Esophagus (tissue), 2 donors: ENCODE data around the gene MYOCD. TPM values are rescaled to one million over a fixed set of nuclear protein-coding genes. Genes with fewer than 3 reads are reported as not detected.

Experiments
- H3K27ac ChIP-seq, 2 donors: one replicate each; pipeline ENCODE4 v1.5.1; 2013; ENCODE audit warnings: low read depth in 2 of 2, mild to moderate bottlenecking in 2 of 2, inconsistent platforms in 1 of 2, low read length in 1 of 2, moderate library complexity in 1 of 2
- H3K27me3 ChIP-seq, 2 donors: one replicate each; pipeline ENCODE4 v1.6.1; 2013; ENCODE audit warnings: low read length in 2 of 2, control low read depth in 1 of 2, mild to moderate bottlenecking in 1 of 2; ENCODE audit not compliant: insufficient read depth in 2 of 2, control insufficient read depth in 1 of 2
- H3K36me3 ChIP-seq, 2 donors: one replicate each; pipeline ENCODE4 v1.6.1; 2013; ENCODE audit warnings: low read length in 1 of 2; ENCODE audit not compliant: control insufficient read depth in 2 of 2, insufficient read depth in 2 of 2
- H3K4me1 ChIP-seq, 2 donors: one replicate each; pipeline ENCODE4 v1.6.1; 2013; ENCODE audit warnings: low read length in 1 of 2; ENCODE audit not compliant: control insufficient read depth in 2 of 2, insufficient read depth in 2 of 2
- H3K4me3 ChIP-seq, 2 donors: one replicate each; pipeline ENCODE4 v1.5.1; 2013; ENCODE audit warnings: low read length in 2 of 2, mild to moderate bottlenecking in 2 of 2, low read depth in 1 of 2, moderate library complexity in 1 of 2
- H3K9me3 ChIP-seq, 2 donors: one replicate each; pipeline ENCODE4 v1.6.1; 2013; ENCODE audit warnings: mild to moderate bottlenecking in 2 of 2, low read depth in 1 of 2, low read length in 1 of 2, moderate library complexity in 1 of 2; ENCODE audit not compliant: control insufficient read depth in 2 of 2, insufficient read depth in 1 of 2
- WGBS, 2 donors: extraction: QIAGEN DNeasy Blood & Tissue Kit; methylation state at CpG; one replicate each; pipeline ENCODE4 v1.1.7; 2013; 5-methylcytosine and 5-hydroxymethylcytosine counted together
- polyA plus RNA-seq, 2 donors: library from polyadenylated mRNA; stranded (reverse); fragments of 200-250 nt; gene quantifications; one replicate each; pipeline ENCODE4 v1.2.3, GENCODE V29; 2013
- donor health status: healthy with polysubstance abuse.
- donor health status: Bipolar disorder and iron deficiency.

The MYOCD gene, protein sequence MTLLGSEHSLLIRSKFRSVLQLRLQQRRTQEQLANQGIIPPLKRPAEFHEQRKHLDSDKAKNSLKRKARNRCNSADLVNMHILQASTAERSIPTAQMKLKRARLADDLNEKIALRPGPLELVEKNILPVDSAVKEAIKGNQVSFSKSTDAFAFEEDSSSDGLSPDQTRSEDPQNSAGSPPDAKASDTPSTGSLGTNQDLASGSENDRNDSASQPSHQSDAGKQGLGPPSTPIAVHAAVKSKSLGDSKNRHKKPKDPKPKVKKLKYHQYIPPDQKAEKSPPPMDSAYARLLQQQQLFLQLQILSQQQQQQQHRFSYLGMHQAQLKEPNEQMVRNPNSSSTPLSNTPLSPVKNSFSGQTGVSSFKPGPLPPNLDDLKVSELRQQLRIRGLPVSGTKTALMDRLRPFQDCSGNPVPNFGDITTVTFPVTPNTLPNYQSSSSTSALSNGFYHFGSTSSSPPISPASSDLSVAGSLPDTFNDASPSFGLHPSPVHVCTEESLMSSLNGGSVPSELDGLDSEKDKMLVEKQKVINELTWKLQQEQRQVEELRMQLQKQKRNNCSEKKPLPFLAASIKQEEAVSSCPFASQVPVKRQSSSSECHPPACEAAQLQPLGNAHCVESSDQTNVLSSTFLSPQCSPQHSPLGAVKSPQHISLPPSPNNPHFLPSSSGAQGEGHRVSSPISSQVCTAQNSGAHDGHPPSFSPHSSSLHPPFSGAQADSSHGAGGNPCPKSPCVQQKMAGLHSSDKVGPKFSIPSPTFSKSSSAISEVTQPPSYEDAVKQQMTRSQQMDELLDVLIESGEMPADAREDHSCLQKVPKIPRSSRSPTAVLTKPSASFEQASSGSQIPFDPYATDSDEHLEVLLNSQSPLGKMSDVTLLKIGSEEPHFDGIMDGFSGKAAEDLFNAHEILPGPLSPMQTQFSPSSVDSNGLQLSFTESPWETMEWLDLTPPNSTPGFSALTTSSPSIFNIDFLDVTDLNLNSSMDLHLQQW
- 1 to 10 TPM; 1.2 to 2.3 TPM for polyA plus RNA-seq

- H3K36me3 ChIP-seq: no peaks in the 10 kb centered on the region
- H3K9me3 ChIP-seq: no peaks in the 10 kb centered on the region
- no peaks in the 10 kb centered on the region for H3K4me1 ChIP-seq
- peak within 1 kb of the TSS; percentile 64 to 69 for H3K27ac ChIP-seq
- peak within 1 kb of the TSS; percentile 31 to 47 for H3K4me3 ChIP-seq
- WGBS, 2 donors: 2 to 3% methylated on average over 69 to 78 of the region's 78 CpGs
- no peaks in the 10 kb centered on the region for H3K27me3 ChIP-seq
Measured at GRCh38 chr17:12665263-12666210, at the start of gene MYOCD. Gene MYOCD, plus strand, starts transcription at chr17:12665890. Its CDS starts 299 bp downstream, at chr17:12666189.

DNA sequence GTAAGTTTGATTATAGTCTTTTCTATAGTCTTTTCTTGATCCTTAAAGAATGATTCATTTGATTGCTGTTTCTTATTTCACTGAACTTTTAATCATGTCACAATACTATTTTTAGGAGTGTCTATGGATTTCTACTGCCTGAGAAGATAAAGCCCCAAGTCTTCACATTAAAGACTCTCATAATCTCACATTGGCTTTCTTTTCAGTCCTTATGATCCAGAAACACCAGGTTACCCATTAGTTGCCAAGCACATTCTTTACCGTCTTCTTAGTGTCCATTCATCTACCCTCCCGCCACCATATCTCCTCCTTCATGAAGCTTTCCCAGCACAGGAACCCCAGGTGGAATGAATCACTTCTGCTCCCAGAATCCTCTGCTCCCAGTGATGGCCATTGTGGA, 49.5 kb upstream of the MYOCD start:
- Histone ChIP-seq H3K9me3 (no peaks in the 10 kb centered on the region), H3K27me3 (no peaks in the 10 kb centered on the region), H3K27ac (no peak overlapping the region), H3K4me3 (no peak overlapping the region), H3K4me1 (no peaks in the 10 kb centered on the region), H3K36me3 (no peaks in the 10 kb centered on the region)
- WGBS, 2 donors: 88 to 94% methylated on average over 2 of the region's 2 CpGs

- 83 to 85% methylated on average over 2 of the region's 2 CpGs for WGBS, 2 donors
- H3K27me3 ChIP-seq: no peaks in the 10 kb centered on the region
- no peaks in the 10 kb centered on the region for H3K36me3 ChIP-seq
- no peak overlapping the region for H3K27ac ChIP-seq
- no peaks in the 10 kb centered on the region for H3K4me1 ChIP-seq
- H3K9me3 ChIP-seq: no peaks in the 10 kb centered on the region
- H3K4me3 ChIP-seq: no peak overlapping the region
Measured at GRCh38 chr17:12618557-12618956, 47.1 kb upstream of the MYOCD start.

GRCh38 chr17:12619459-12620199, 46.1 kb upstream of the MYOCD start:
- H3K27ac ChIP-seq: no peak overlapping the region
- WGBS, 2 donors: 55 to 61% methylated on average over 7 of the region's 7 CpGs
- H3K9me3 ChIP-seq: no peaks in the 10 kb centered on the region
- H3K4me3 ChIP-seq: no peak overlapping the region
- no peaks in the 10 kb centered on the region for H3K4me1 ChIP-seq
- H3K27me3 ChIP-seq: no peaks in the 10 kb centered on the region
- no peaks in the 10 kb centered on the region for H3K36me3 ChIP-seq

DNA sequence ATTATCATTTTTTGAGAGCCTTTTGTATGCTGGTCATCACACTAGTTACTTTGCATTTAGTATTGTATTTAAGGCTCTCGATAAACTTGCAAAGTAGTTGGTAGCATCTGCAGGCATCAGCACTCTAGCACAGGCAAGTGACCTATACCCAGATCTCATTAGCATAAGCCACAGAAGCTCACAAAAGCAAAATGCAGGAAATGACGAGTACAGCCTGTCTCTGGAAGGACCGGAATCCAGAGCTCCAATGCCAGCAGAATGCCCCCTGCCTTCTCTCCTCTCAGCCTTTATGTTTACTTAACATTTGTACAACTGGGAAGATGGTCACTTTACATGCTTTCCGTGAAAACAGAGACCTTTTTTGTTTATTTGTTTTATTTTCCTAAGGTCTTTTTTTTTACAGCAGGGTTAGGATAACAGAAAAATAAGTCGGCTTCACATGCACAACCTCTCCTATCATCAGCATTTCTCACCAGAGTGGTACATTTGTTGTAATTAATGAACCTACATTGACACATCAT, 45.4 kb upstream of the MYOCD start:
- Histone ChIP-seq H3K4me3 (no peak overlapping the region), H3K4me1 (no peaks in the 10 kb centered on the region), H3K36me3 (no peaks in the 10 kb centered on the region), H3K9me3 (peaks cover 0 to under 1% of the 10 kb centered on the region in 2 donors), H3K27me3 (no peaks in the 10 kb centered on the region), H3K27ac (no peak overlapping the region)
- 52 to 60% methylated on average over 5 of the region's 5 CpGs for WGBS, 2 donors

GRCh38 chr17:12622726-12623125, 43.0 kb upstream of the MYOCD start:
- Histone ChIP-seq H3K4me1 (no peaks in the 10 kb centered on the region), H3K4me3 (no peak overlapping the region), H3K27ac (no peak overlapping the region), H3K9me3 (peaks cover 0 to 2% of the 10 kb centered on the region in 2 donors), H3K27me3 (no peaks in the 10 kb centered on the region), H3K36me3 (no peaks in the 10 kb centered on the region)
- 65 to 66% methylated on average over 11 of the region's 11 CpGs for WGBS, 2 donors

DNA sequence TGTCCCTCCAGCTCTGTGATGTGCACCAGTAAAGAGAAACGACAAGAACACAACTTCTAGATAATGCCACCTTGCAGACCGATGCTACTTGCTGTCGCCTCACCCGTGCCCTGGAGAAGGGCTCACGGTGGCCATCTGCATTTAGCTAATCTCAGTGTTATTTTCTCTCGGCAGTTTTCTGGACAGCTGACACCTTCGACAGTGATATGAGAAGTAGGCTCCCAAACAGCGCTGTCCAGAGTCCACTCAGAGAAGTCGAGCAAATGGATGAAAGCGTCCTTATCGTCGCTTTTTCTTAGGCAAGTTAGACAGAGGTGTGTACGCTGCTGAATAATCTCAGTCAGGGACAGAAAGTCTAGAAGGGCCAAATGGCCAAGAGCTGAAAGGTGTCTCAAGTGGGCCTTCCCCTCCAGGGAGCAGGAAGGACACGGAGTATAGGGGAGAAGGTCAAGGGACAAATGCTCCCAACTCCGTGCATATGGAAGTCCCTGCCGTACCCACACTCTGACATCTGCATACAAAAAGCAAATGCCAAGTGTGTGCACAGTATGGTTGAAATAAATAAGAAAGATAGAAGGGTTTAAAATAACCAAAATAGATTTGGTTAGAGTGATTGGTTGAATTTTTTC, 42.4 kb upstream of the MYOCD start:
- Histone ChIP-seq H3K9me3 (peaks cover 0 to 2% of the 10 kb centered on the region in 2 donors), H3K36me3 (no peaks in the 10 kb centered on the region)
- WGBS, 2 donors: 81 to 82% methylated on average over 16 of the region's 16 CpGs

DNA sequence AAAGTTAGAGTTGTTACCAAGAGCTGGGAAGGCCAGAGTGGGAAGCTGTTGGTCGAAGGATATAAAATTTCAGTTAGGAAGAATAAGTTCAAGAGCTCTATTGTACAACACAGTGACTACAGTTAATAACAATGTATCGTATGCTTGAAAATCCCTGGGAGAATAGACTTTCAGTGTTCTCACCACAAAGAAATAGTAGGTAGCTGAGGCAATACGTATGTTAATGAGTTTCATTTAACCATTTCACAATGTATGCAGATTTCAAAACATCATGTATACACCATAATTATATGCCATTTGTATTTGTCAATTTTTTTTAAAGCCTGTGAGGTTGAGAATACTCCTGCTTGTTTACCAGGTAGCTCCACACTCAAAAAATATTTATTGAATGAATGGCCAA, 41.5 kb upstream of the MYOCD start:
- peaks cover 0 to 2% of the 10 kb centered on the region in 2 donors for H3K9me3 ChIP-seq
- no peaks in the 10 kb centered on the region for H3K27me3 ChIP-seq
- H3K36me3 ChIP-seq: no peaks in the 10 kb centered on the region
- 80 to 82% methylated on average over 3 of the region's 3 CpGs for WGBS, 2 donors
- H3K27ac ChIP-seq: no peak overlapping the region
- H3K4me3 ChIP-seq: no peak overlapping the region
- H3K4me1 ChIP-seq: no peaks in the 10 kb centered on the region

More for the DNA sequence above, 42.4 kb upstream of the MYOCD start:
- Histone ChIP-seq H3K4me3 (no peak overlapping the region), H3K27me3 (no peaks in the 10 kb centered on the region), H3K4me1 (no peaks in the 10 kb centered on the region), H3K27ac (no peak overlapping the region)
